ENCODE data around the gene VTI1A.

DNA sequence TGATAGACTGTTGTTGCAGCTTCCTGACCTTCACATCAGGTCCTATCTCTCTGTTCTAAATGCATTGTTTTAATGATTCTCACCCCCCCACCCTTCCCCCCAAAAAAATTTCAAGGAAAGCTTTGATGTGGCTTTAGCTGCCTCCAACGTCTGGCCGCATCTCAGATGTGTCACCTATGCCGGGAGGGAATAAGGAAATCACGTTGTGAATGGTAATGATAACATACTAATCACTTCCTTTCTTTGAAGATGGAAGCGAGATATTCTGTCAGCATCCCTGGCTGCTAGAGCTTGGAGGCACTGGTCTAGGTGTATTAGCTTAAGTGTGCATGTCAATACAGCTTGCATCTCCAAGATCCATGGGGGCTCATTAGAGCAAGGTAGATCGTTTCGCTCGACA lies 89.6 kb downstream of the VTI1A start:
- TF ChIP-seq CTCF (IDR thresholded peaks at IDR 0.05) = no peak
- TF ChIP-seq EP300 (IDR thresholded peaks at IDR 0.05) = no peak
- no peak for TF ChIP-seq POLR2A (IDR thresholded peaks at IDR 0.05)

All from ovary (tissue), 3 donors.